Activated CD8-positive, alpha-beta T cell treated with anti-CD3 and anti-CD28 coated beads, Interleukin-2, amount 10 ng/mL, durations not matched to agents 7 days and 5 days (primary cell): Measurements from ENCODE around the gene OSBPL2. TPM values are rescaled to one million over a fixed set of nuclear protein-coding genes. Genes with fewer than 3 reads are reported as not detected.

Source experiments
- ATAC-seq: fragments of 150-1000 bp; cut with Tn5 transposase; one replicate; pipeline ENCODE4 v1.10.0; 2021; ENCODE audit warnings: moderate library complexity
- CTCF ChIA-PET: fragments of 350-600 bp; sonication (Branson Sonifier 250); formaldehyde crosslinking; loops from one replicate; lab custom pipeline; 2021; ENCODE audit warnings: antibody characterized with exemption; lab: Charles Lee
- POLR2A ChIA-PET: fragments of 350-600 bp; sonication (Branson Sonifier 250); formaldehyde crosslinking; loops from one replicate; lab custom pipeline; 2021; ENCODE audit warnings: antibody characterized with exemption; lab: Charles Lee
- DNase-seq: peaks from one replicate; pipeline ENCODE4 v3.0.0-alpha.2; 2020
- H3K27ac Mint-ChIP-seq: one replicate; pipeline ENCODE4 v1.8.0; 2021; ENCODE audit warnings: mild to moderate bottlenecking, mixed read lengths
- H3K27me3 Mint-ChIP-seq: one replicate; pipeline ENCODE4 v1.8.0; 2021; ENCODE audit warnings: low read depth, mixed read lengths
- H3K36me3 Mint-ChIP-seq: one replicate; pipeline ENCODE4 v1.8.0; 2021; ENCODE audit warnings: low read depth, mixed read lengths
- H3K4me1 Mint-ChIP-seq: one replicate; pipeline ENCODE4 v1.8.0; 2021; ENCODE audit warnings: low read depth, mixed read lengths
- H3K4me3 Mint-ChIP-seq: one replicate; pipeline ENCODE4 v1.8.0; 2021; ENCODE audit warnings: mild to moderate bottlenecking, mixed read lengths
- H3K9me3 Mint-ChIP-seq: one replicate; pipeline ENCODE4 v1.8.0; 2022; ENCODE audit warnings: mixed read lengths; ENCODE audit not compliant: insufficient read depth
- total RNA-seq, 2 experiments: library from RNA; stranded (reverse); gene quantifications; one replicate each; pipeline ENCODE4 v1.2.3, GENCODE V29; 2021

Gene OSBPL2
- total RNA-seq, 2 experiments from 2014 or later: 24.1 to 26.4 TPM

DNA sequence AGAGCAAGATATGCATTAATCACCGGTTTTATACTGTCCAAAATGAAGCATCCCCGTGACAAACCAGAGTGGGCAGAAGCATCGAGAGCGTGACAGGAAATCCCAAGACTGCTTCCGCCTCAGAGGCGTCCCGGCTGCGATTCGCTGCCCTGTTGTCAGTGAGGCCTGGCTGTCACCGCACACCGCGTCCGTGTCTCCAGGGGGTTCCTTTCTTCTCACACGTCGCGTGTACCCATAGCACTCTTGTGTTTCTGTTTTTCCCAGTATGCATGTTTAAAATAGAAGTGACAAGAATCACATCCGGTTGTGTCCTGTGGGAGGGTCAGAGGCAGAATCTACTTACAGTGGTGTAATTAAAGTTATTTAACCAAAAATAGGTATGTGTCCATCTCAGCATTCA, 56.2 kb downstream of the OSBPL2 start:
- H3K4me3 Mint-ChIP-seq: no peak overlapping the region
- peaks cover 3% of the 10 kb centered on the region for H3K4me1 Mint-ChIP-seq
- ChIA-PET POLR2A (no interaction called here), CTCF (interaction anchor here (0.9 kb wide), 1 partner anchor 8 kb away, joined by 3 read pairs; no protein-coding TSS in a partner anchor)
- H3K27me3 Mint-ChIP-seq: no peaks in the 10 kb centered on the region
- H3K9me3 Mint-ChIP-seq: no peaks in the 10 kb centered on the region
- no peak for DNase-seq
- ATAC-seq: no peak
- H3K27ac Mint-ChIP-seq: peak overlapping the region; percentile 6
- peaks cover 12% of the 10 kb centered on the region for H3K36me3 Mint-ChIP-seq

GRCh38 chr20:62296724-62297448, 58.6 kb downstream of the OSBPL2 start:
- Mint-ChIP-seq H3K36me3 (peaks cover 12% of the 10 kb centered on the region), H3K27me3 (no peaks in the 10 kb centered on the region), H3K4me3 (no peak overlapping the region), H3K4me1 (peaks cover 11% of the 10 kb centered on the region), H3K9me3 (no peaks in the 10 kb centered on the region), H3K27ac (no peak overlapping the region)
- DNase-seq: no peak
- CTCF ChIA-PET: interaction anchor here (1.1 to 1.6 kb wide), 2 partner anchors 85 to 494 kb away, joined by 3 to 4 read pairs; no protein-coding TSS in a partner anchor
- POLR2A ChIA-PET: no interaction called here
- no peak for ATAC-seq

DNA sequence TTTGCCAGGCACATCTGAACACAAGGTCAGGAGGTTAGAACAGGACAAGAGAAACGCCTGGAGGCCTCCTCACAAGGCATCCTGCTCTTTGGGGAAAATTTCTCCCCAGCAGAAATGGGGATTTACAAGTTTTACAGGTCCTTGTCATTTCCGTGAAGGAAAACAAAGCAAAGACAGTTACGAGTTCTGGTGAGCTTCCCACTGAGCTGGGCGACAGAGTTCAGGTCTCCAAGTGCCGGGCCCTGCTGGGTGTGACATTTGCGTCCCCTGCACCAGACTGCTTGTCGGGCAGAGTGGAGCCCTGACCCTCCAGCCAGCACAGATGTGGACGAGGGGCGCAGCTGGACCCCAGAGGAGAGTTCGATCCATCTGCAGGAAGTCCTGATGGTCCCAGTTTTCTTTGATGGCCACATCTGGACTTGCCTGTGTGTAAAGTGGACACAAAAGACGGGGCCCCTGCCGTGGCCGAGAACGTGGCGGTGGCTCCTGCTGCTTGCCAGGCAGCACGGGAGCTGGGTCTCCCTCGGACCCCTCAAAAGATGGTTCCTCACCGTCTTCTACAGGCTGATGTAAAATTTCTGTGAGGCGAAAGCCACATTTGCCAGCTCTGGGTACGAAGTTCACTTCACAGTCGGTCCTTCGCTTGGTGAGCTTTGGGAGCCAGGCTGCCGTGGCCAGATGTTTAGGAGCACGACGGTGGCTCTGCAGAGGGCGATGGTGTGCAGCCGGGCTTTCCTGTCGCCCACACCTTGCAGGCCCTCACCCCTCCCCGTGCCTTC, 59.3 kb downstream of the OSBPL2 start:
- H3K9me3 Mint-ChIP-seq: no peaks in the 10 kb centered on the region
- peaks cover 9% of the 10 kb centered on the region for H3K4me1 Mint-ChIP-seq
- ATAC-seq (no peak), DNase-seq (no peak)
- ChIA-PET POLR2A (interaction anchor here (0.5 kb wide), 1 partner anchor 529 kb away, joined by 3 read pairs; no protein-coding TSS in a partner anchor), CTCF (interaction anchor here (1.6 kb wide), 1 partner anchor 84 kb away, joined by 4 read pairs; no protein-coding TSS in a partner anchor)
- peaks cover 9% of the 10 kb centered on the region for H3K36me3 Mint-ChIP-seq
- H3K4me3 Mint-ChIP-seq: no peak overlapping the region
- no peak overlapping the region for H3K27ac Mint-ChIP-seq
- H3K27me3 Mint-ChIP-seq: no peaks in the 10 kb centered on the region

GRCh38 chr20:62298577-62299249, 60.4 kb downstream of the OSBPL2 start:
- H3K9me3 Mint-ChIP-seq: no peaks in the 10 kb centered on the region
- H3K27me3 Mint-ChIP-seq: no peaks in the 10 kb centered on the region
- CTCF ChIA-PET: no interaction called here
- H3K4me1 Mint-ChIP-seq: peaks cover 9% of the 10 kb centered on the region
- no peak for ATAC-seq
- POLR2A ChIA-PET: interaction anchor here (0.5 kb wide), 1 partner anchor 528 kb away, joined by 3 read pairs; no protein-coding TSS in a partner anchor
- H3K4me3 Mint-ChIP-seq: no peak overlapping the region
- no peak for DNase-seq
- no peak overlapping the region for H3K27ac Mint-ChIP-seq
- peaks cover 11% of the 10 kb centered on the region for H3K36me3 Mint-ChIP-seq

- Mint-ChIP-seq H3K36me3 (peaks cover 15% of the 10 kb centered on the region), H3K4me1 (peaks cover 19% of the 10 kb centered on the region), H3K9me3 (no peaks in the 10 kb centered on the region), H3K27me3 (no peaks in the 10 kb centered on the region), H3K4me3 (no peak overlapping the region), H3K27ac (no peak overlapping the region)
- POLR2A ChIA-PET: no interaction called here
- CTCF ChIA-PET: interaction anchor here (4.5 kb wide), 1 partner anchor 83 kb away, joined by 31 read pairs; no protein-coding TSS in a partner anchor
- ATAC-seq: no peak
- DNase-seq: no peak
Measured at GRCh38 chr20:62299666-62300236, 61.4 kb downstream of the OSBPL2 start.

DNA sequence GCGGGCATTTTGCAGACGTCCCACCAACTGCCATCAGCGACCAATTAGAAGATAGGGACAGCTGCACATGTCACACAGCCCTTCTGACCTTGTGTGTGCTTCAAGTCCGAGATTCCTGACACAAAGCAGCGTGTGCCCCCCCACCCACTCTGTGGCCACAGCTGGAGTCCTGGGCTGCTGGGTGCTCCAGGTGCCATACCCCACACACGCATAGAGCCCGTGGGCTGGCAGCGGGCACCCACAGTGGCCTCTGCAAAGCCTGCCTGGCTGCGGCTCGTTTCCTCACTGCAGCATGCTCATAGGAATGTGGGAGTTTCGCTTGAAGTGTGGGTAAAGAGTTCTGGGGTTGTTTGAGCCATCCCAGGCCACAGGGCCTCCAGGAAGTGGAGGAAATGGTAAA, 62.0 kb downstream of the OSBPL2 start:
- Mint-ChIP-seq H3K4me3 (no peak overlapping the region), H3K9me3 (no peaks in the 10 kb centered on the region), H3K4me1 (peaks cover 24% of the 10 kb centered on the region), H3K27ac (no peak overlapping the region), H3K36me3 (peaks cover 12% of the 10 kb centered on the region), H3K27me3 (no peaks in the 10 kb centered on the region)
- ATAC-seq (no peak), DNase-seq (no peak)
- POLR2A ChIA-PET: no interaction called here
- CTCF ChIA-PET: interaction anchor here (0.9 to 4.5 kb wide), 4 partner anchors 8 to 83 kb away, joined by 4 to 31 read pairs (median 5); no protein-coding TSS in a partner anchor

GRCh38 chr20:62301111-62301668, 62.9 kb downstream of the OSBPL2 start:
- CTCF ChIA-PET: interaction anchor here (0.9 to 4.5 kb wide), 4 partner anchors 9 to 82 kb away, joined by 4 to 31 read pairs (median 5); no protein-coding TSS in a partner anchor
- no peaks in the 10 kb centered on the region for H3K9me3 Mint-ChIP-seq
- POLR2A ChIA-PET: interaction anchor here (1.6 kb wide), 1 partner anchor 493 kb away, joined by 5 read pairs; no protein-coding TSS in a partner anchor
- peak overlapping the region; percentile 98 for H3K27ac Mint-ChIP-seq
- H3K27me3 Mint-ChIP-seq: no peaks in the 10 kb centered on the region
- ATAC-seq: no peak
- H3K36me3 Mint-ChIP-seq: peaks cover 19% of the 10 kb centered on the region
- DNase-seq: no peak
- peaks cover 28% of the 10 kb centered on the region for H3K4me1 Mint-ChIP-seq
- H3K4me3 Mint-ChIP-seq: no peak overlapping the region

DNA sequence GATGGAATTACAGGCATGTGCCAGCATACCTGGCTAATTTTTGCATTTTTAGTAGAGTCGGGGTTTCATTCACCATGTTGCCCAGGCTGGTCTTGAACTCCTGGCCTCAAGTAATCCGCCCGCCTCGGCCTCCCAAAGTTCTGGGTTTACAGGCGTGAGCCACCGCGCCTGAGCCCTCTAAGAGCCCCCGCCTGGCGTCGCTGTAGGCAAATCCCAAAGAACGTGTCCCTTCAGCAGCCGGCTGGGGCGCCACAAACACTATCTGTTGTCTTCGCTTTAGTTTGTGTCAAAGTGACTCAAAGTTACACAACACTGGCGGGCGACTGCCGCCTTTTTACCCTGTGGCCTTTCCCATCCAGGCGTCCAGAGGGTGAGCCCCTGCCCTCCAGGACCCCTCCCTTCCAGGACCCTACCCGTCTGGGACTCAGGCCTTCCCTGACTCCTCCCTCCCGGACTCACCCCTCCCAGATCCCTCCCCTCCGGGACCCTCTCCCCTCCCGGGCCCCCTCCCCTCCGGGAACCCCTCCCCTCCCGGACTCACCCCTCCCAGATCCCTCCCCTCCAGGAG, 63.5 kb downstream of the OSBPL2 start:
- DNase-seq (peak; percentile 94), ATAC-seq (peak; percentile 53)
- Mint-ChIP-seq H3K4me1 (peaks cover 28% of the 10 kb centered on the region), H3K36me3 (peaks cover 24% of the 10 kb centered on the region), H3K27ac (peak overlapping the region; percentile 98), H3K27me3 (no peaks in the 10 kb centered on the region), H3K4me3 (peak overlapping the region; percentile 91), H3K9me3 (no peaks in the 10 kb centered on the region)
- POLR2A ChIA-PET: interaction anchor here (0.9 to 1.6 kb wide), 2 partner anchors 62 to 493 kb away, joined by 3 to 5 read pairs; no protein-coding TSS in a partner anchor
- CTCF ChIA-PET: interaction anchor here (0.5 to 4.5 kb wide), 11 partner anchors 8 to 89 kb away, joined by 3 to 31 read pairs (median 4); partner anchors contain the start of gene RPS21

- peak; percentile 96 for DNase-seq
- ChIA-PET POLR2A (interaction anchor here (0.9 to 1.6 kb wide), 2 partner anchors 61 to 492 kb away, joined by 3 to 5 read pairs; no protein-coding TSS in a partner anchor), CTCF (interaction anchor here (0.5 to 4.5 kb wide), 10 partner anchors 9 to 88 kb away, joined by 3 to 31 read pairs (median 4); partner anchors contain the start of gene RPS21)
- Mint-ChIP-seq H3K27ac (peak within 1 kb of the TSS; percentile 98), H3K4me3 (peak within 1 kb of the TSS; percentile 91), H3K9me3 (no peaks in the 10 kb centered on the region), H3K4me1 (peaks cover 28% of the 10 kb centered on the region), H3K27me3 (no peaks in the 10 kb centered on the region), H3K36me3 (peaks cover 27% of the 10 kb centered on the region)
- ATAC-seq: peak; percentile 89
Measured at GRCh38 chr20:62302341-62303061, 64.2 kb downstream of the OSBPL2 start, which contains the start of gene ADRM1. TSS of gene ADRM1 (plus strand) at chr20:62302997. CDS start at chr20:62303569, 572 bp downstream.

GRCh38 chr20:62303062-62303339, 64.7 kb downstream of the OSBPL2 start:
- CTCF ChIA-PET: interaction anchor here (1.2 to 4.5 kb wide), 4 partner anchors 65 to 84 kb away, joined by 3 to 31 read pairs (median 4); partner anchors contain the start of gene RPS21
- Mint-ChIP-seq H3K9me3 (no peaks in the 10 kb centered on the region), H3K27ac (peak overlapping the region; percentile 98), H3K4me1 (peaks cover 28% of the 10 kb centered on the region), H3K27me3 (no peaks in the 10 kb centered on the region), H3K36me3 (peaks cover 30% of the 10 kb centered on the region), H3K4me3 (peak overlapping the region; percentile 91)
- DNase-seq (no peak), ATAC-seq (no peak)
- POLR2A ChIA-PET: no interaction called here
